Measurements from ENCODE around the gene HS6ST3. TPM values are rescaled to one million over a fixed set of nuclear protein-coding genes. Genes with fewer than 3 reads are reported as not detected.

The HS6ST3 gene
- total RNA-seq, 1 donor from 2014 or later, result 4.7 TPM

GRCh38 chr13:96252903-96253302 is 163.0 kb downstream of the HS6ST3 start:
- no peaks in the 10 kb centered on the region for H3K36me3 Mint-ChIP-seq
- no peak overlapping the region for H3K27ac Mint-ChIP-seq
- H3K27me3 Mint-ChIP-seq, result no peaks in the 10 kb centered on the region
- no peak for TF ChIP-seq CTCF (conservative IDR thresholded peaks at IDR 0.05)
- no peak for DNase-seq (ENCODE audit: extremely low spot score, unreplicated experiment)
- H3K9me3 Mint-ChIP-seq, result no peaks in the 10 kb centered on the region
- no peak overlapping the region for H3K4me3 Mint-ChIP-seq
- H3K4me1 Mint-ChIP-seq (ENCODE audit: unreplicated experiment), result peaks cover 5% of the 10 kb centered on the region

GRCh38 chr13:96273196-96273595 is 183.3 kb downstream of the HS6ST3 start:
- no peak for TF ChIP-seq CTCF (conservative IDR thresholded peaks at IDR 0.05)
- Mint-ChIP-seq H3K27ac (no peak overlapping the region), H3K27me3 (no peaks in the 10 kb centered on the region), H3K4me1 (ENCODE audit: unreplicated experiment) (no peaks in the 10 kb centered on the region), H3K4me3 (no peak overlapping the region), H3K36me3 (no peaks in the 10 kb centered on the region), H3K9me3 (no peaks in the 10 kb centered on the region)
- no peak for DNase-seq (ENCODE audit: extremely low spot score, unreplicated experiment)

GRCh38 chr13:96274046-96274445 is 184.1 kb downstream of the HS6ST3 start:
- Mint-ChIP-seq H3K4me1 (ENCODE audit: unreplicated experiment) (no peaks in the 10 kb centered on the region), H3K27ac (no peak overlapping the region), H3K27me3 (no peaks in the 10 kb centered on the region), H3K9me3 (no peaks in the 10 kb centered on the region), H3K36me3 (no peaks in the 10 kb centered on the region), H3K4me3 (no peak overlapping the region)
- DNase-seq (ENCODE audit: extremely low spot score, unreplicated experiment), result no peak
- no peak for TF ChIP-seq CTCF (conservative IDR thresholded peaks at IDR 0.05)

GRCh38 chr13:96279904-96280303 is 190.0 kb downstream of the HS6ST3 start:
- Mint-ChIP-seq H3K4me1 (ENCODE audit: unreplicated experiment) (no peaks in the 10 kb centered on the region), H3K4me3 (no peak overlapping the region), H3K27ac (no peak overlapping the region), H3K27me3 (no peaks in the 10 kb centered on the region), H3K36me3 (no peaks in the 10 kb centered on the region), H3K9me3 (no peaks in the 10 kb centered on the region)
- DNase-seq (ENCODE audit: extremely low spot score, unreplicated experiment), result no peak
- no peak for TF ChIP-seq CTCF (conservative IDR thresholded peaks at IDR 0.05)

GRCh38 chr13:96284971-96285370 is 195.1 kb downstream of the HS6ST3 start:
- H3K9me3 Mint-ChIP-seq, result no peaks in the 10 kb centered on the region
- no peaks in the 10 kb centered on the region for H3K27me3 Mint-ChIP-seq
- no peak overlapping the region for H3K27ac Mint-ChIP-seq
- H3K4me3 Mint-ChIP-seq, result no peak overlapping the region
- DNase-seq (ENCODE audit: extremely low spot score, unreplicated experiment), result no peak
- no peaks in the 10 kb centered on the region for H3K36me3 Mint-ChIP-seq
- no peaks in the 10 kb centered on the region for H3K4me1 Mint-ChIP-seq (ENCODE audit: unreplicated experiment)
- TF ChIP-seq CTCF (conservative IDR thresholded peaks at IDR 0.05), result no peak

- H3K27me3 Mint-ChIP-seq, result peaks cover 1% of the 10 kb centered on the region
- no peak for DNase-seq (ENCODE audit: extremely low spot score, unreplicated experiment)
- H3K27ac Mint-ChIP-seq, result no peak overlapping the region
- TF ChIP-seq CTCF (conservative IDR thresholded peaks at IDR 0.05), result no peak
- no peaks in the 10 kb centered on the region for H3K36me3 Mint-ChIP-seq
- H3K4me3 Mint-ChIP-seq, result no peak overlapping the region
- H3K4me1 Mint-ChIP-seq (ENCODE audit: unreplicated experiment), result no peaks in the 10 kb centered on the region
- H3K9me3 Mint-ChIP-seq, result peaks cover 1% of the 10 kb centered on the region
Observed at GRCh38 chr13:96285729-96286128, 195.8 kb downstream of the HS6ST3 start.
